HG02763 (cell line): ENCODE measurements around the gene CLASRP.
A peak's percentile ranks its signal among the peaks of the same experiment; 100 is the strongest.

Experiments used
- ATAC-seq: cut with Tn5 transposase; IDR thresholded peaks from one replicate; pipeline ENCODE4 v1.9.1; 2021; ENCODE audit warnings: mild to moderate bottlenecking, moderate library complexity; ENCODE audit not compliant: unreplicated experiment

The CLASRP gene

DNA sequence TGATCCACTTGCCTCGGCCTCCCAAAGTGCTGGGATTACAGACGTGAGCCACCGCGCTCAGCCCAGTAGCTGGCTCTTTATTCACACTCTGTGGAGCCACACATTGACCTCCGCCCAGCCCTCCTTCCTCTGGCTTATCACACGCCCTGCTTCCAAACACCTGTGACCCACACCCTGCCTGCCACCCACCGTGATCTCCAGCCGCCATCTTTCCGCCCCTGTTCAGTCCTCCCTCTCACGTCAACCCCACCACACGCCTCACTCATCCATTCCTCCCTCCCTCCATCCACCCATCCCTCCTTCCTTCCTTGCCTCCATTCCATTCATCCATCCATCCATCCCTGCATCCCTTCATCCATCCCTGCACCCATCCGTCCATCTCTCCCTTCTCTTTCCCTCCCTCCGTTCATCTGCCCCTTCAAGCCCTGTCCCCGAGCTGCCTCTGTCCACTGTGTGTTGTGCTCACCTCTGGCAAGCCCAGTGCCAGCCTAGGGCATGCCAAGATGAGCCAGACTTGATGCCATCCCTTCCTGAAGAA is 19.8 kb downstream of the CLASRP start:
- ATAC-seq = no peak

DNA sequence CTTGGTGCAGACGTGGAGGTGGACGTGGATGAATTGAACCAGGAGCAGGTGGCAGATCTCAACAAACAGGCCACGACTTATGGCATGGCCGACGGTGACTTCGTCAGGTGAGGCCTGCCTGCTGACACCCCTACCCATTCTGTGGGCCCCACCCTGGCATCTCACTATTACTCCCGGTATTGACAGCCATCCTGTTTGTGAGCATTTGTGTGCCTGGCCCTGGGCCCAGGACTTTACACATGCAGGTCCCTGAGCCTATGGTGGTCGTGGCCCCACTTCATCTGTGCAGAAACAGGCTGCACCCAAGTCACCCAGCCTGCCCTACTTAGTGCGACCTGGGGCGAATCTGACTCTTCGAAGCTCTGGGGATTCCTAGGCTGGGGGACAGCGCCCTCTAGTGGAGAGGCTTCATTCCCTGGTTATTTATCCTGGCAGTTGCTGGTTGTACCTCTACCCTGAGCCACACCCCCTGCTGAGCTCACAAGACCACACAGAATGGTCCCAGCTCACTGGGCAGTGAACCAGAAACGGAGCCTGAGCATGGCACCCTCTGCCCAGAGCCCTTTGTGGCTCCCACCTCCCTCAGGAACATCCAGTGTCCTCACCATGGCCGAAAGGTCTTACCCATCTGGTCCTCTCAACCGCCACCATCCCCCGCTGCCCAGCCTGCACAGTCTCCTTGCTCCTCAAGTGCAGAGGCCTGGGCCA is 20.6 kb downstream of the CLASRP start:
- ATAC-seq = no peak

DNA sequence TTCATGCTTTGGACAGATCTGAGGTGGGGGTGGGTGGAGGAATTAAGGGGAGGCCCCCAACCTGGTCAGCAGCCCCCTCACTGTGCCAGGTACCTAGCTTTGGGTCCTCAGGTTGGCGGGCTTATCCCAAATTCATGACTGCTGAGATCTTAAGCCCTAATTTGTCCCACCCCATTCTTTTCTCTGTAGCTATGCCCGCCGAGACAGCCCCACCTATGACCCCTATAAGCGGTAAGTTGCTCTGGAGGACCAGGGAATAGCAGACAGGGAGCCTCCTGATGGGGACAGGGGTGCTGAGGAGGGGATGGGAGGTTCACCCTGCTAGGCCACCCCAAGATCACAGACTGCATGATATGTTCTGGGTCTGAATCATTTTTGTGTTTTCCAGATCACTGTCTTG is 23.1 kb downstream of the CLASRP start:
- ATAC-seq = no peak

DNA sequence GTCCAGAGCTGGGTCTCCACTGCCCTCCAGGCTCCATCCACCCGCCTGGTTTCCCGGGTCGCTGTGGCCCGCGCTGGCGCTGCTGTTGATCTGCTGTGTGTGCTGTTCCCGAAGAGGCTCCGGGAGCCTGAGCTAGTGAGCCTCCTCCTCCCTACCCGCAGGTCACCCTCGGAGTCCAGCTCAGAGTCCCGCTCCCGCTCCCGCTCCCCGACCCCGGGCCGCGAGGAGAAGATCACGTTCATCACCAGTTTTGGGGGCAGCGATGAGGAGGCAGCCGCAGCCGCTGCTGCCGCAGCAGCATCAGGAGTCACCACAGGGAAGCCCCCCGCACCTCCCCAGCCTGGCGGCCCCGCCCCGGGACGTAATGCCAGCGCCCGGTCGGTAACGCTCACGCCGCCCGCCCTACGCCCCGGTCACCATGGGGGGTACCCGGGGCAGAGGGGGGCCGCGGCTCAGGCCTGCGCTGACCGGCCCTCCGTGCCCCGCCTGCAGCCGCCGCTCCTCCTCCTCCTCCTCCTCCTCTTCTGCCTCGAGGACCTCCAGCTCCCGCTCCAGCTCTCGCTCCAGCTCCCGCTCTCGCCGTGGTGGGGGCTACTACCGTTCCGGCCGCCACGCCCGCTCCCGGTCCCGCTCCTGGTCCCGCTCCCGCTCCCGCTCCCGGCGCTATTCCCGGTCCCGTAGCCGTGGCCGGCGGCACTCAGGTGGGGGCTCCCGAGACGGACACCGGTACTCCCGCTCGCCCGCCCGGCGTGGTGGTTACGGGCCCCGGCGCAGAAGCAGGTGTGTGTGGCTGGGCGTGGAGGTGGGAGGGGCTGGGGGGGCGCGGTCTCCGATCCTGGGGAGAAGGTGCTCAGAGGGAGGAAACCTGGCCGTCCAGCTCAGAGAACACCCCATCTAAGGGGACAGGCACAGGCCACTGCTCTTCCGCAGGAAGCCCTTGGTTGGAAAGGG is 25.3 kb downstream of the CLASRP start:
- ATAC-seq = no peak

DNA sequence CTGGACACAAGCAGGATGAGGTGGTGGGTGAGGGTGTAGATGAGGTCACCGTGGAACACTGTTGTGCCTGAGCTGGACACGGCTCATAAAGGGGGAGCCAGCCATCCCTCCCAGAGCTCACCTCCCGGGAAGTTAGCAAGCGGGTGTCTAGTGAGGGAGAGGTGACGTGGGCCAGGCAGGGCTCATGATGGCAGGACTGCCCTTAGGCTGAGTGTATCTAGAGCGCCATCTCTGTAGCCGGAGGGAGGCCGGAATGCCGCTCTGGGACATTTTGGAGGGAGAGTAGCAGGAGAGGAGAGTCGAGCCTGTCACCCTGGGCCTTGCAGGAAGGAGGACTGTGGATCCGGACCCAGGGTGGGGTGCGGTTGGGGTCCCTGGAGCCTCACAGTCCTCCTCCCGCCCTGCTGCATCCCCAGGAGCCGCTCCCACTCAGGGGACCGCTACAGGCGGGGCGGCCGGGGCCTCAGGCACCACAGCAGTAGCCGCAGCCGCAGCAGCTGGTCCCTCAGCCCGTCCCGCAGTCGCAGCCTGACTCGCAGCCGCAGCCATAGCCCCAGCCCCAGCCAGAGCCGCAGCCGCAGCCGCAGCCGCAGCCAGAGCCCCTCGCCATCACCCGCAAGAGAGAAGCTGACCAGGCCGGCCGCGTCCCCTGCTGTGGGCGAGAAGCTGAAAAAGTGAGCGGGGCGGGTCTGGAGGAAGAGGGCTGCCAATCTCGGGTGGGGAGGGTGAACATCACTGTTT is 28.2 kb downstream of the CLASRP start:
- ATAC-seq = no peak

DNA sequence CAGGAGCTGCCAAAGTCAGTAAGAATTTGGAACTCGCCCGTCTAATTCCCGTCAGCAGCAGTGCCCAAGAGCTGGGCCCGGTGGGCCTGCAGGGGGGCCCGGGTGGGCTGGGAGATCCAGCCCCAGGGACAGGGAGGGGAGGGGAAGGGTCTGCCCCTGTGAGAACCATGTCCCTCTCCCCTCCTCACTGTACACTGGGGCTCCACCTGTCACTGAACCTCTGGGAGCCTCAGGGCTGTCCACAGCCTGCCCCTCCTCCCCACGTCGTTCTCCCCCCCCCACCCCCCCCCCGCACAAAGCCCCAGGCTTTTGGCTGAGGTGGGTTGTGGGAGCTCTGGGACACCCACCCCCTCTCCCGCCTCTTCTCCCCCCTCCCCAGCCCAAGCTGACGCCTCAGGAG is 29.2 kb downstream of the CLASRP start:
- no peak for ATAC-seq

DNA sequence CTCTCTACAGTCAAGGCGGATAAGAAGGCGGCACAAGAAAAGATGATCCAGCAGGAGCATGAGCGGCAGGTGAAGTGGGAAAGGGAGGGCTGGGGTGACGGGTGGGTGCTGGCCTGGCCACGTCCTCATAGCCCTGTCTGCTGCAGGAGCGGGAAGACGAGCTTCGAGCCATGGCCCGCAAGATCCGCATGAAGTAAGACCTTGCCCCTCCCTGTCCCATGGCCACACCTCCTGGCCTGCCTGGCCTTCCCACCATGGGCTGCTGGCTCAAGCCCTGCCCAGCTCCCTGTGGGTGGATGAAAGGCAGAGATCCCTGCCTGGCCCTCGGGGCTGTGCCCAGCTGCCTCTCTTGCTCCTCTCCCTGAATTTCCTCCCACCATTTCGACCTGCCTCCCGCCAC is 30.2 kb downstream of the CLASRP start:
- no peak for ATAC-seq

DNA sequence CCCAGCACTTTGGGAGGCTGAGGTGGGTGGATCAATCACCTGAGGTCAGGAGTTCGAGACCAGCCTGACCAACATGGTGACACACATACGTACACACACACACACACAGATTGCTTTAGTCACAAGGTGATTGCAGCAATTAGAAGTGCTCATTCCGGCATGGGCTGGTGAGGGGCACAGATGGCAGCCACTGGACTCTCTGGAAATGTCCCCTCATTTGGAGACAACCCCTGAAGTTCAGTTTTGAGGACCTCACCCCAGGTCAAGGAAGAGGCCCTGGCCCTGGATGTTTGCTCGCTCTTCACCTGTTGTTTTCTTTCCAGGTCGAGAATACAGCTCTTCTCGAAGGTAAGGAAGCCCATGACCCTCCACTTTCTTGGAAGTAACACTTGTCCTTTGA is 31.4 kb downstream of the CLASRP start:
- no peak for ATAC-seq

DNA sequence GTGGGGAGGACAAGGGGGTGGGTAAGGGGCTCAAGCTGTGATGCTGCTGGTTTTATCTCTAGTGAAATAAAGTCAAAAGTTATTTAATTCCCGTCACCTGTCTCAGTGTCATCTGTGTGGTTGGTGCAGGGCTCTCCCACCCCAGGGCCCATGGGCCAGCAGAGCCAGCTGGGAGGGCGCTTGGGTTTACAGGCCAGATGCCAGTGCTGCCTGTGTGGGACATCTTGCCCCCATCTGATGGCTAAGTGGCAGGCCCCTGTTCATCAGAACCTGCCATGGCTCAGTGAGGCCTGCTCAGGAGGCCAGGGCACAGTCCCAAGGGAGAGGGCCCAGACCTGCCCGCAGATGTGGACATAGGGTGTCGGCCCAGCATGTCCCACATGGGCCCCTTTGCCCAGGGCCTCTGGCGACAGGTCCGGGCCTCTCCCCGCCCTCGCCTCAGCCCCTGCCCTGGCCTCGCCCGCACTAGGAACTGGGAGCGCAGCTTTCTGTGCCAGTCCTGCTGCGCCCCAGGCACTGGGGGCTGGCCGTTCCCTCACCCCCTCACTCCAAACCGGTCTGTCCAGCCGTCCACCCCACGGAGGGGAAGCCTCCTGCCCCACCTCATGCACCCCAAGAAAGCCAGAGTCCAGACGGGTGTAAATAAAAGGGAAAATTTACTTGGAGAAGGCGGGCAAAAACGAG is 32.2 kb downstream of the CLASRP start:
- ATAC-seq = no peak

DNA sequence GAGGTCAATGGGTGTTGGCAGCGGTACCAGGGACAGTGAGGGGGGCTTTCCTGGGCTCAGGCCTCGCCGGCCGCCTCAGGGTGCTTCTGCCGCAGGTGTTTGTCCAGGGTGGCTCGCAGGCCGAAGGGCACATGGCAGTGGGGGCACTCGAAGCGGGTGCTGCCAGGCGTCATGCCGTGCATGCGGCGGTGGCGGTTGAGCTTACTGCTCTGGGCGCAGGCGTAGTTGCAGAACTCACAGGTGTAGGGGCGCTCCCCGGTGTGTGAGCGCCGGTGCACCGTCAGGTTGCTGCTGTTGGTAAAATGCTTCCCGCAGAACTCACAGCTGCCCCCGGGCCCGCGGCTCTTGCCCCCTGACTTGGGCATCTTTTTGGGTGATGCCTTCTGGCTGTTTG is 32.7 kb downstream of the CLASRP start:
- ATAC-seq = no peak

DNA sequence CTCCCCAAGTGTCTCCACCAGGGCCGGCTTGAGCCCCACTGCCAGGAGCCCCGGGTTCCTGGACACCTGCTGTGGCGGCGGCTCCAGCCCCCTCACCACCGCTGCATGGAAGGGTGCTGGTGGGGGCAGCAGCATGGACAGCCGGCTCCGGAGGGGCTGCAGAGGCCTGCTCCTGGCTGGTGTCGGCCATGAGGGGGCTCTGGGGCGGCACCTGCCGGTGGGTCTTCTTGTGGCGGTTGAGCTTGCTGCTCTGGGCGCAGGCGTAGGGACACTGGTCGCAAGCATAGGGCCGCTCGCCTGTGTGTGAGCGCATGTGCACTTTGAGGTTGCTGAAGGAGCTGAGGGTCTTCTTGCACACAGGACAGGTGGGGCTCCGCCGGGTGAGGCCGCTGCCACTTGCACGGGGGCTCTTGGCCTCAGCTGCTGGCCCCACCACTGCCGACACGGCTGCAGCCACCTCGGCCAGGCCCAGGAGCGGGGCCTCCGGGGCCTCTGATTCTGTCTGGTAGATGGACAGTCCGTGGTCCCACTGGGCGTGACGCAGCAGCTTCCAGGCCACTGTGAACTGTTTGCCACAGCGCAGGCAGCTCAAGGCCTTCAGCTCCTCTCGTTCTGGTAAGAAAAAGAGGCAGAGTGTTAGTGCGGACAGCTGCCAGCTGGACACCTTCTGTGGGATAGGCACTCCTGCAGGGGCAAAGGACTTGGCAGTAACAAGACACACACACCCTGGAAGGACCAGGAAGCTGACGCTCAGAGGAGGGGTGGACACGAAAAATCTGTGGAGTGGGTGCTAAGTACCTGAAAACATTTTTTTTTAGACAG is 33.3 kb downstream of the CLASRP start:
- ATAC-seq = no peak

DNA sequence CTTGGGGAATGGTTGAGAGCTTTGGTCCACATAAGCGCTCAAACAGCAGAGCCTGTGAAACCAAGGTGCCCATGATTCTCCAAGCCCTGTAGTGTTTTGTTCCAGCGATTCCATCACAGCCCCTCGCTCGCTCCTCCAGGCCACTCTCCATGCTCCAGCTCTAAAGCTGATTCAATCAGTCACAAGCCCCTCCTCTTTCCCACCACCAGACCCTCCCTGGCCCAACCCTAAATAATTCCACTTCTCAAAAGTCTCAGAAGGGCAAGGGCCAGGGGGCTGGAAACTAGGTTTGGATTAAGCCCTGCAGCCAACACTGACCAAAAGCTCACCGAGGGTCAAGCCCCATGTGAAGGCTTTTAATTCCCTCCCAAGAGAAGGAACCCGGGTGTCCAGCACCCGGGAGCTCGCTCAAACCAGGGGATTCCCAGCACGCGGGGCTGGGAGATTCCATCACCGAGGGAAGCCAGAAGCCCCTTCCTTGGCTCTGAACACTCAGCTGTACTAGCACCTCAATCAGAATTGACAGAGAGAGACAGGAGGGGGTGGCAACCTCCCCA is 36.0 kb downstream of the CLASRP start:
- ATAC-seq = no peak

DNA sequence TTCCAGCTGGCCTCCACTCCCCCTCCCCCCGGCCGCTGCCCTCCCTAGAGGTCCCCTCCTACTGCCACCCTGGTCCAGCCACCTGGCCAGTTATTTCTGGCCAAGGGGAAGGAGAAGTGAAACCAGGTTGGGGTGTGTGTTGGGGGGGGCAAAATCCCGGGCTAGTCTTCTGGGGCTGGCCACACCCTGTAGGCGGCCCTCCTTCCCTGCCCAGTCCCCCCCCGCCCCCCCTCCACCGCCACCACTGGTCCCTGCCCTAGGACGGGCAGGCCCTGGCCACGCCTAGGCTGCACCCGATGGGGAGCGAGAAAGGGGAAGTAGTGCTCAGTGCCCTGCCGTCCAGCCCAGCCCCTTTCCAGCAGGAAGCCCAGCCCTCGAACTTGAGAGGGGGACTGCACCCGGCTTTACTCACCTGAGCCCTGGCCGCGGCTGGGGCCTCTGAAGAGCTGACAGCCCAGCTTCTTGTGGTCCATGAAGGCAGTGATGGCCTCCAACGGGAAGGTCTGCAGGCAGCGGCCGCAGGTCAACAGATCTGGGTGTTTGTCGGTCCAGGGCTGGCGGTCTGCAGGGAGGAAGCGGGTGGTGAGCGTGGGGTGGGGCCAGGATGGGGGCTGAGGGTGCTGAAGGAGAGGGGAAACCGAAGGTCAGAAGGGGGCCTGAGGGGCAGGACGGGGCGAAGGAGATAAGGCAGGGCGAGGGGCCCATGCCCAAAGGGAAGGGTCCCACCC is 36.6 kb downstream of the CLASRP start:
- ATAC-seq = peak; percentile 42

DNA sequence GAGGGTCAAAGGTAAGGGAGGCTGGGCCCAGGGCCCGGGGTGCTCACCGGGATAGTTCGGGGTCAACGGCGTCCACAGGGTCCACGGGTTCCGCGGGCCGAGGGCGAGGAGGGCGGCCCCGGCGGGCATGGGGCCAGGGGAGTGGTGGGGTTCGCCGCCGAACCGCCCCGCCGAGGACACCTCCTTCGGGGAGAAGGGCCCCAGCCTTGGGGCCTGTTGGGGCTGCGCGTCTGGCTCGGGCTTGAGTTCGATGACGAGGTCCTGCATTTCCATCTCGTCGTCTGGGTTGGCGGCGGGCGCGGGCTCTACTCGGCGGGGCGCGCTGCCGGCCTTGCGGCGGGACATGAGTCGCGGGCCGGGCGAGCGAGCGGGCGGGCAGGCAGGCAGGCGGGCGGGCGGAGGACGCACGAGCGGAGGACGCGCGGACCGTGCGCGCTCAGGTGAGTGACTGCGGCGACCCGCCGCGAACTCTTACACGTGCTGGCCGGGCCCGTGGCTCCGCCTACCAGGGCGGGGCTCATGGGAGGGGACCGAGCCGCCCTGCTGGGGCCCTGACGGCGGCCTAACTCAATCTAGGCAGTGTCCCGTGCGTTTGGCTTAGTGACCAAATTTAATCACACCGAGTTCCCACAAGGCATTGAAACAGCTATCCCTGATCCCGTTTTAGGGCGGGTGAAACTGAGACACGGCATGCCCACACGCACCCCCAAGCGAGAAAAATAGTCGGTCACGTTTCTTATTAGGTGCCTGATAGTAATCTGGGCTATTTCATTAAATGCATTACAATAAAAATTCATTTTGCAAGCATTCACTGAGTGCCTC is 37.4 kb downstream of the CLASRP start, which contains the start of gene ZNF296:
Gene ZNF296, minus strand, starts transcription at position 450 of the 822 bp plus-strand sequence. Its CDS starts 105 bp downstream, at position 345.
- ATAC-seq = peak; percentile 46

DNA sequence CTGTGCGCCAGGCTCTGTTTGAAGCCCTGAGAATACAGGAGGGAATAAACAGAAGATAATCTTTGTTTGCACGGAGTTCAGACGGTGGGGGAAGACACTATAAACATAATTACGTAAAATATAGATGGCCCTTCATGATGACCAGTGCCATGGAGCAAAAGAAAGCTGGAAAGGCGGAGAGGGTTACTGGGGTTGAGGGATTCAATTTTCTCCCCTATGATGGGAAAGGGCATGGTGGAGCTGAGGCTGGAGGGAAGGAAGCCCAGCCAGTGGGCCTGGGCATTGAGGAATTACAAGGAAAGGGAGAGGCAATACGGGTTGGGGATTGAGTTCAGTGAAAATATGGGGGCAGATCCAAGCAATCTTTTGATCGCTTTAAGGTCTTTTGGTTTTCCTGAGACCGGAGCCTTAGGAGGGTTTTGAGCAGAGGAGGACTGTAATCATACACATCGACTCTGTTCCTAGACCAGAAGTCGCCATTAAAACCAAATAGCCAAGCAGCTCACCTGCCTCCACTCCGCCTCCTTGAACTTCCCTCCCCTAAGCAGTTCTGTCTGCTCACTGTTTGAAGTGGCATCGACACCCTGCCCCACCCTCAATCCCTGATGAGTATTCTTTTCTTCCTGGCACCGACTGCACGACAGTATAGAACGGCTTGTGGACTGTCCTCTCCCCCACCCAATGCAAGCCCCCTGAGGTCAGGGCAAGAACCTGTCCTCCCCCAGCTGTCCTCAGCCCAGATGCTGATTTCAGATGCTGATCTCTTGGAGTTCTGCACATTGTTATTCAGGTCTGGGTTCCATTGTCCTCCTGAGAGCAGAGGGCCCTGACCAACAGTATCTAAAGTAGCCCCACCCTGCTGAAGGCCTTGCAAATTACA is 38.2 kb downstream of the CLASRP start:
- no peak for ATAC-seq

DNA sequence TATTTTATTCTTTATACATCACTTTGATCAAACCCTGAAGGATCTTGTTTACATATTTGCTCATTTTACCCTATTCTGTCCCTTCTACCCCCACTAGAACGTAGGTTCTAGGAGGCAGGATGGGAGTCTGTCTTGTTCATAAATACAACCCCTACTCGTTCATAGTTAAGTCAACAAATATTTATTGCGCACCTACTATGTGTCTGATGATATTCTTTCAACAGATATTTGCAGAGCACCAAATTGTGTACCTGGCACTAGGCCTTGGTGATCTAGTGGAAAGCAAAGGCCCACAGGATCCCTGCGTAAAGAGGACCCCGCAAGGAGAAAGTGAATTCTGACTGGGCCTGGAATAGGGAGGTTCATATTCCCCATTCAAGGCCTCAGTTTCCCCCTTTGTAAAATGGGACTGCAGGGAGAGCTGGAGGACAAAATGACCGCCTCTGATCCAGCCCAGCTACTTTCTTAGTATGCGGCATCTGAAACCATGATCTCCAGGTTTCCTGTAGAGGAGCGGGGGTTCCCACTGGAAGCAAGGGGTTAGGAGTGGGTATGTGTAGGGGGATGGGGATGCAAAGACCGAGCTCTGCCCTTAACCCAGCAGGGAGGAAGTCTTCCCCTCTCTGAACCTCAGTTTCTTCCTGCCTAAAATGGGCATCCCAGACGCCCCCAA is 39.7 kb downstream of the CLASRP start:
- ATAC-seq = no peak
